Neural progenitor cell (in vitro differentiated cells): ENCODE results near the gene AMACR. TPM values are rescaled to one million over a fixed set of nuclear protein-coding genes. Genes with fewer than 3 reads are reported as not detected.
A peak's percentile ranks its signal among the peaks of the same experiment; 100 is the strongest.

ENCODE experiments used
- DNase-seq: peaks from one replicate; pipeline ENCODE4 v3.0.0-alpha.2; 2016; ENCODE audit warnings: low spot score
- H2AFZ ChIP-seq: fragments of 200-600 bp; sonication (generic); replicated peaks from 2 replicates; pipeline ENCODE4 v1.6.1; 2016; ENCODE audit warnings: antibody characterized with exemption
- H3F3A ChIP-seq: fragments of 200-600 bp; sonication (generic); 2 replicates; pipeline ENCODE4 v1.6.1; 2016; ENCODE audit warnings: antibody characterized with exemption, low read depth
- H3K27ac ChIP-seq: fragments of 200-600 bp; sonication (generic); 2 replicates; pipeline ENCODE4 v1.5.1; 2016; ENCODE audit warnings: mild to moderate bottlenecking
- H3K27me3 ChIP-seq: fragments of 200-600 bp; sonication (generic); 2 replicates; pipeline ENCODE4 v1.6.1; 2016; ENCODE audit warnings: mild to moderate bottlenecking, moderate library complexity
- H3K36me3 ChIP-seq: fragments of 200-600 bp; sonication (generic); 2 replicates; pipeline ENCODE4 v1.5.1; 2016
- H3K4me1 ChIP-seq: fragments of 200-600 bp; sonication (generic); 2 replicates; pipeline ENCODE4 v1.6.1; 2016; ENCODE audit warnings: mixed run types
- H3K4me2 ChIP-seq: fragments of 200-600 bp; sonication (generic); 2 replicates; pipeline ENCODE4 v1.6.1; 2016
- H3K4me3 ChIP-seq: fragments of 200-600 bp; sonication (generic); 2 replicates; pipeline ENCODE4 v1.5.1; 2016
- H3K79me2 ChIP-seq: fragments of 200-600 bp; sonication (generic); 2 replicates; pipeline ENCODE4 v1.6.1; 2016; ENCODE audit warnings: low read depth
- H3K9ac ChIP-seq: fragments of 200-600 bp; sonication (generic); 2 replicates; pipeline ENCODE4 v1.6.1; 2016
- H3K9me3 ChIP-seq: fragments of 200-600 bp; sonication (generic); 2 replicates; pipeline ENCODE4 v1.5.1; 2016; ENCODE audit warnings: low read depth
- H4K20me1 ChIP-seq: fragments of 200-600 bp; sonication (generic); 2 replicates; pipeline ENCODE4 v1.6.1; 2016; ENCODE audit warnings: low read depth
- H3K27ac Mint-ChIP-seq: 3 replicates; pipeline ENCODE4 v1.8.0; 2021; ENCODE audit warnings: mixed read lengths
- H3K27me3 Mint-ChIP-seq: 2 replicates; pipeline ENCODE4 v1.8.0; 2022; ENCODE audit warnings: low read depth, mild to moderate bottlenecking, inconsistent platforms, moderate library complexity, mixed read lengths; ENCODE audit not compliant: insufficient read depth
- H3K36me3 Mint-ChIP-seq: 3 replicates; pipeline ENCODE4 v1.8.0; 2021; ENCODE audit warnings: mixed read lengths
- H3K4me1 Mint-ChIP-seq: 3 replicates; pipeline ENCODE4 v1.8.0; 2021; ENCODE audit warnings: mixed read lengths
- H3K4me3 Mint-ChIP-seq: 3 replicates; pipeline ENCODE4 v1.8.0; 2021; ENCODE audit warnings: mild to moderate bottlenecking, moderate library complexity, mixed read lengths
- H3K9me3 Mint-ChIP-seq: 3 replicates; pipeline ENCODE4 v1.8.0; 2020; ENCODE audit warnings: mixed read lengths
- EZH2 ChIP-seq: fragments of 200-600 bp; sonication (generic); IDR thresholded peaks from 2 replicates; pipeline ENCODE4 v1.6.1; 2017; ENCODE audit warnings: antibody characterized with exemption, mild to moderate bottlenecking, moderate library complexity
- EZH2phosphoT487 ChIP-seq: fragments of 200-600 bp; sonication (generic); IDR thresholded peaks from 2 replicates; pipeline ENCODE4 v1.6.1; 2017; ENCODE audit warnings: antibody characterized with exemption
- total RNA-seq: library from RNA; depleted of rRNA; stranded (reverse); fragments of >200 nt; gene quantifications from 2 replicates; pipeline ENCODE4 v1.2.3, GENCODE V29; 2015; ENCODE audit warnings: low replicate concordance
- TF ChIP-seq, protein P1 (sequence below): fragments of 200-600 bp; sonication (generic); IDR thresholded peaks from 2 replicates; pipeline ENCODE4 v1.5.1; 2017; ENCODE audit warnings: antibody characterized with exemption, mild to moderate bottlenecking

The AMACR gene
- total RNA-seq, 1 donor from 2014 or later, result 14.9 TPM

DNA sequence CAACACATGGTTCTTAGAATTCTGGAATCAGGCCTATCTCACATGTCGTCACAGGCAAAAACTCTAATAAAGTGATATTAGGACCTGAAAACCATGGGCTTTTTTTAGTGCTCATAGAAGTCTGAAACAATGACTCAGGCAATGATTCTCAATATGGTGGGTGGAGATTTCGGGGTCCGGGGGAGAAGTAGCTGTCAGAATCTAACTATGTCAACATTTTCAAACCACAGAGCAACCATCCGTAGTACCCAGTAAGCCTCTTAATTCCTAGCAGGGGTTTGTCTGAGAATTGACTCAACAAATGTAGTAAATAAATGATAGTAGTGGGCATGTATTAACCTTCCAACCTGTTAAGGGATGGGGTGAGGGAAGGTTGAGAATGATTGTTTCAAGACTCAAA is 2.6 kb downstream of the AMACR start:
- Mint-ChIP-seq H3K36me3 (peaks cover 10% of the 10 kb centered on the region), H3K27ac (no peak overlapping the region), H3K4me1 (peaks cover 63% of the 10 kb centered on the region), H3K4me3 (no peak overlapping the region), H3K9me3 (no peaks in the 10 kb centered on the region), H3K27me3 (no peaks in the 10 kb centered on the region)
- no peaks in the 10 kb centered on the region for H3K9me3 ChIP-seq
- H3F3A ChIP-seq, result peaks cover 19% of the 10 kb centered on the region
- H3K79me2 ChIP-seq, result peaks cover 15% of the 10 kb centered on the region
- no peak overlapping the region for H3K9ac ChIP-seq
- no peaks in the 10 kb centered on the region for H4K20me1 ChIP-seq
- H2AFZ ChIP-seq, result no peak overlapping the region
- H3K4me3 ChIP-seq, result no peak overlapping the region
- no peaks in the 10 kb centered on the region for H3K36me3 ChIP-seq
- H3K4me2 ChIP-seq, result peak overlapping the region; percentile 92
- DNase-seq, result no peak
- H3K4me1 ChIP-seq, result peaks cover 41% of the 10 kb centered on the region
- no peaks in the 10 kb centered on the region for H3K27me3 ChIP-seq
- H3K27ac ChIP-seq, result no peak overlapping the region
- TF ChIP-seq, protein P1, sequence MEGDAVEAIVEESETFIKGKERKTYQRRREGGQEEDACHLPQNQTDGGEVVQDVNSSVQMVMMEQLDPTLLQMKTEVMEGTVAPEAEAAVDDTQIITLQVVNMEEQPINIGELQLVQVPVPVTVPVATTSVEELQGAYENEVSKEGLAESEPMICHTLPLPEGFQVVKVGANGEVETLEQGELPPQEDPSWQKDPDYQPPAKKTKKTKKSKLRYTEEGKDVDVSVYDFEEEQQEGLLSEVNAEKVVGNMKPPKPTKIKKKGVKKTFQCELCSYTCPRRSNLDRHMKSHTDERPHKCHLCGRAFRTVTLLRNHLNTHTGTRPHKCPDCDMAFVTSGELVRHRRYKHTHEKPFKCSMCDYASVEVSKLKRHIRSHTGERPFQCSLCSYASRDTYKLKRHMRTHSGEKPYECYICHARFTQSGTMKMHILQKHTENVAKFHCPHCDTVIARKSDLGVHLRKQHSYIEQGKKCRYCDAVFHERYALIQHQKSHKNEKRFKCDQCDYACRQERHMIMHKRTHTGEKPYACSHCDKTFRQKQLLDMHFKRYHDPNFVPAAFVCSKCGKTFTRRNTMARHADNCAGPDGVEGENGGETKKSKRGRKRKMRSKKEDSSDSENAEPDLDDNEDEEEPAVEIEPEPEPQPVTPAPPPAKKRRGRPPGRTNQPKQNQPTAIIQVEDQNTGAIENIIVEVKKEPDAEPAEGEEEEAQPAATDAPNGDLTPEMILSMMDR, result no peak
- TF ChIP-seq EZH2phosphoT487, result no peak
- TF ChIP-seq EZH2, result no peak

DNA sequence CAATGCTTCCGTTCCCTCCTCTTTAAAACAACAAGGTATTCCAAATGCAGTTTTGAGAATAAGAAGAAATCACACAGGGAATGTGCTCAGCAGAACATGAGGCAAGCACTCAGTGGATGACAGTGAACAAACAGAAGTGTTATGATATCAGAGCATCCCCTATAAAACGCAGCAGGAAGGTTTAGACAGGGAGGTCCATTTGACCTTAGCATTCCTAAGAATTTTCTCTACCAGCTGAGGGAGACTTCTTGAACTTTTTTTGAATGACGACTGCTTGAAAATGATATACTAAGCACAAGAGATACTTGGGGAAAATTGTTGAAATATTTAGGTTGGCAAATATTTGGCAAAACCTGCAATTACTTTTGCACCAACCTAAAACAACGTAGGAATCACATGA is 3.9 kb downstream of the AMACR start:
- H3K4me1 Mint-ChIP-seq, result peaks cover 52% of the 10 kb centered on the region

DNA sequence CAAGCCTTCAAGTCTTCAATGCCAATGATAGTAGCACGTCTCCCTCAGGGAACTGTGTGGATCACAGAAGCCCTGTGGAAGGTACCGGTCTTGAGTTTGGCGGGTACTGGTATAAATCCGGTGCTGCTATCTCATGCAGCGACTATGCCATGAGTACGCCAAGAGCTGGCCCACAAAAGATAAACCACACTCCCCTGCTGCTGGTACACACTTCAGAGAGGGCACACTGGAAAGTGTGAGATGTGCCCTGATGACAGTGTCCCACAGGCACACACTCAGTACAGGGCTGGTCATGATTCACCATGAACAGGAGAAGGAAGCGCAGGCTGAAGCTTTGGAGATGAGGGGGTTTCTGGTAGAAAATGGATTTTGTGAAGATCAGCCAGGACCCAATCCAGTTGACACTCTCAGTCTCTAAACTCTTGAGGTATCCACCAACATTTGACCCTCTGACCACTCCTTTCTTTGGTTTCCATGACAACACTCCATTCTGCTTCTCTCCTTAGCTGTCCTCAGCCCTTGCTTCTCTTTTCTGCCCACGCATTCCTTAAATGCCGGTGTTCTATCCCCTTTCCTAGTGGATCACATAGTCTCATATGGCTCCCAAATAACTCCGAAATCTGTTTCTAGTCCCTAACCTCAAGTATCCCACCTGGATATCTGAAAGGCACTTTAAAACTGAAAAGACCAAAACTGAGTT is 5.1 kb downstream of the AMACR start:
- Mint-ChIP-seq H3K9me3 (no peaks in the 10 kb centered on the region), H3K4me3 (no peak overlapping the region), H3K27ac (no peak overlapping the region), H3K4me1 (peaks cover 48% of the 10 kb centered on the region), H3K27me3 (no peaks in the 10 kb centered on the region), H3K36me3 (peaks cover 10% of the 10 kb centered on the region)
- Histone ChIP-seq H3K4me2 (peak overlapping the region; percentile 11), H3K27me3 (no peaks in the 10 kb centered on the region), H3K79me2 (peaks cover 15% of the 10 kb centered on the region), H3K4me3 (no peak overlapping the region), H3K36me3 (no peaks in the 10 kb centered on the region), H3F3A (peaks cover 6% of the 10 kb centered on the region), H3K27ac (no peak overlapping the region), H4K20me1 (no peaks in the 10 kb centered on the region), H3K9ac (no peak overlapping the region), H2AFZ (no peak overlapping the region), H3K4me1 (peaks cover 35% of the 10 kb centered on the region), H3K9me3 (no peaks in the 10 kb centered on the region)
- TF ChIP-seq EZH2phosphoT487, result no peak
- TF ChIP-seq EZH2, result no peak
- TF ChIP-seq, protein P1, result no peak
- peak; percentile 56 for DNase-seq

More for the DNA sequence above, 3.9 kb downstream of the AMACR start:
- Mint-ChIP-seq H3K9me3 (no peaks in the 10 kb centered on the region), H3K4me3 (no peak overlapping the region), H3K27me3 (no peaks in the 10 kb centered on the region), H3K27ac (no peak overlapping the region), H3K36me3 (peaks cover 10% of the 10 kb centered on the region)
- H3F3A ChIP-seq, result peaks cover 16% of the 10 kb centered on the region
- TF ChIP-seq, protein P1, result no peak
- TF ChIP-seq EZH2phosphoT487, result no peak
- TF ChIP-seq EZH2, result no peak
- no peaks in the 10 kb centered on the region for H3K9me3 ChIP-seq
- peaks cover 40% of the 10 kb centered on the region for H3K4me1 ChIP-seq
- H3K4me3 ChIP-seq, result no peak overlapping the region
- no peak overlapping the region for H3K9ac ChIP-seq
- peaks cover 15% of the 10 kb centered on the region for H3K79me2 ChIP-seq
- H2AFZ ChIP-seq, result no peak overlapping the region
- H3K36me3 ChIP-seq, result no peaks in the 10 kb centered on the region
- no peaks in the 10 kb centered on the region for H4K20me1 ChIP-seq
- no peak for DNase-seq
- H3K27ac ChIP-seq, result no peak overlapping the region
- no peaks in the 10 kb centered on the region for H3K27me3 ChIP-seq
- no peak overlapping the region for H3K4me2 ChIP-seq
